ENCODE data around the gene ATP13A1. TPM values are rescaled to one million over a fixed set of nuclear protein-coding genes. Genes with fewer than 3 reads are reported as not detected.

Gene ATP13A1
- total RNA-seq, 2 donors from 2014 or later: 38.7 to 570 TPM

GRCh38 chr19:19659646-19660245 is 3.7 kb downstream of the ATP13A1 start:
- H3K27ac ChIP-seq: no peak overlapping the region
- no peak for TF ChIP-seq POLR2A (IDR thresholded peaks at IDR 0.05)
- TF ChIP-seq CTCF (IDR thresholded peaks at IDR 0.05): no peak
- ATAC-seq (no peak), DNase-seq (no peak)
- H3K27me3 ChIP-seq: no peaks in the 10 kb centered on the region
- no peak overlapping the region for H3K4me3 ChIP-seq
- peaks cover 19% of the 10 kb centered on the region for H3K4me1 ChIP-seq
- 67 to 85% methylated on average over 8 to 17 of the region's 17 CpGs for WGBS, 2 donors
- H3K9me3 ChIP-seq: no peaks in the 10 kb centered on the region
- H3K36me3 ChIP-seq (replicated peaks in 1 of 2; ENCODE audit: insufficient read depth in 1 of 2, low read depth in 2 of 2): peaks cover 24 to 29% of the 10 kb centered on the region in 2 donors
- intact Hi-C loops (cut with DNase I): no loop called here

GRCh38 chr19:19657397-19657783 is 6.1 kb downstream of the ATP13A1 start:
- H3K4me3 ChIP-seq: no peak overlapping the region
- no peak for DNase-seq
- peaks cover 13% of the 10 kb centered on the region for H3K4me1 ChIP-seq
- no peak for ATAC-seq
- H3K27ac ChIP-seq: no peak overlapping the region
- no peaks in the 10 kb centered on the region for H3K9me3 ChIP-seq
- H3K36me3 ChIP-seq (replicated peaks in 1 of 2; ENCODE audit: insufficient read depth in 1 of 2, low read depth in 2 of 2): peaks cover 44 to 51% of the 10 kb centered on the region in 2 donors
- H3K27me3 ChIP-seq: no peaks in the 10 kb centered on the region
- intact Hi-C loops (cut with DNase I): no loop called here
- no peak for TF ChIP-seq CTCF (IDR thresholded peaks at IDR 0.05)
- TF ChIP-seq POLR2A (IDR thresholded peaks at IDR 0.05): no peak
- WGBS, 2 donors: 92% methylated on average over 7 to 10 of the region's 10 CpGs

- DNase-seq (no peak), ATAC-seq (no peak)
- H3K27me3 ChIP-seq: no peaks in the 10 kb centered on the region
- H3K9me3 ChIP-seq: no peaks in the 10 kb centered on the region
- peaks cover 44 to 52% of the 10 kb centered on the region in 2 donors for H3K36me3 ChIP-seq (replicated peaks in 1 of 2; ENCODE audit: insufficient read depth in 1 of 2, low read depth in 2 of 2)
- intact Hi-C loops (cut with DNase I): no loop called here
- peaks cover 7% of the 10 kb centered on the region for H3K4me1 ChIP-seq
- no peak overlapping the region for H3K4me3 ChIP-seq
- H3K27ac ChIP-seq: no peak overlapping the region
- no peak for TF ChIP-seq CTCF (IDR thresholded peaks at IDR 0.05)
- no peak for TF ChIP-seq POLR2A (IDR thresholded peaks at IDR 0.05)
- 96 to 98% methylated on average over 13 to 33 of the region's 33 CpGs for WGBS, 2 donors
Observed at GRCh38 chr19:19656451-19657396, 6.8 kb downstream of the ATP13A1 start.

GRCh38 chr19:19655641-19656343 is 7.7 kb downstream of the ATP13A1 start:
- no peaks in the 10 kb centered on the region for H3K4me1 ChIP-seq
- no peak for TF ChIP-seq CTCF (IDR thresholded peaks at IDR 0.05)
- TF ChIP-seq POLR2A (IDR thresholded peaks at IDR 0.05): no peak
- ATAC-seq (no peak), DNase-seq (no peak)
- intact Hi-C loops (cut with DNase I): no loop called here
- WGBS, 2 donors: 89 to 92% methylated on average over 12 to 23 of the region's 27 CpGs
- peaks cover 44 to 60% of the 10 kb centered on the region in 2 donors for H3K36me3 ChIP-seq (replicated peaks in 1 of 2; ENCODE audit: insufficient read depth in 1 of 2, low read depth in 2 of 2)
- no peak overlapping the region for H3K4me3 ChIP-seq
- no peaks in the 10 kb centered on the region for H3K9me3 ChIP-seq
- H3K27me3 ChIP-seq: no peaks in the 10 kb centered on the region
- no peak overlapping the region for H3K27ac ChIP-seq

All from body of pancreas (tissue), 4 donors.